ENCODE measurements around the gene TRA2A.

- TF ChIP-seq CTCF (IDR thresholded peaks at IDR 0.05) = no peak
- no peak for TF ChIP-seq POLR2A (IDR thresholded peaks at IDR 0.05)
Observed at GRCh38 chr7:23456093-23456492, 75.7 kb downstream of the TRA2A start.

Data from heart left ventricle (tissue), 13 donors.